AG04450 (cell line): Measurements from ENCODE around the gene TRIM38. TPM values are rescaled to one million over a fixed set of nuclear protein-coding genes. Genes with fewer than 3 reads are reported as not detected.
A peak's percentile ranks its signal among the peaks of the same experiment; 100 is the strongest.

Experiments used
- CTCF ChIA-PET: fragments of 300-600, 350-600 bp; formaldehyde crosslinking; extraction: SDS; loops from one replicate; lab custom pipeline; 2022; ENCODE audit warnings: antibody characterized with exemption, inconsistent platforms; lab: Charles Lee
- POLR2A ChIA-PET: fragments of 350-600 bp; formaldehyde crosslinking; extraction: SDS; loops from one replicate; lab custom pipeline; 2021; ENCODE audit warnings: antibody characterized with exemption, inconsistent platforms; lab: Yijun Ruan, JAX
- DNase-seq: peaks from one replicate; pipeline ENCODE4 v3.0.0-alpha.2; 2011; ENCODE audit warnings: low read depth, low spot score
- H3K27ac ChIP-seq: one replicate; pipeline ENCODE4 v1.5.1; 2012; ENCODE audit warnings: low read depth, low read length, control low read depth
- H3K27me3 ChIP-seq: one replicate; pipeline ENCODE4 v1.6.0; 2012; ENCODE audit warnings: low read length; ENCODE audit not compliant: control insufficient read depth, insufficient read depth
- H3K4me3 ChIP-seq: 2 replicates; pipeline ENCODE4 v1.5.1; 2011; ENCODE audit warnings: mild to moderate bottlenecking, low read depth, low read length, control low read depth
- H3K9me3 ChIP-seq: 2 replicates; pipeline ENCODE4 v1.5.1; 2012; ENCODE audit warnings: low read length; ENCODE audit not compliant: control insufficient read depth, insufficient read depth
- CTCF ChIP-seq: IDR thresholded peaks from 2 replicates; pipeline ENCODE4 v1.5.1; 2011; ENCODE audit warnings: low read depth, low read length, control low read depth, inconsistent platforms
- polyA plus RNA-seq: library from polyadenylated mRNA; depleted of rRNA; stranded (reverse); fragments of >200 nt; gene quantifications from 2 replicates; pipeline ENCODE4 v1.2.3, GENCODE V29; 2011

Gene TRIM38
- polyA plus RNA-seq, 1 experiment: 9.1 TPM

GRCh38 chr6:26019967-26020328, 57.3 kb downstream of the TRIM38 start:
- H3K4me3 ChIP-seq: no peak overlapping the region
- ChIA-PET CTCF (interaction anchor here (0.7 to 10.7 kb wide), 4 partner anchors 17 to 1778 kb away, joined by 3 to 152 read pairs (median 32); no protein-coding TSS in a partner anchor), POLR2A (interaction anchor here (0.5 to 4.0 kb wide), 18 partner anchors 8 to 1873 kb away, joined by 3 to 91 read pairs (median 6); a partner anchor contains a TSS)
- H3K27ac ChIP-seq: peak overlapping the region; percentile 47
- no peak for DNase-seq
- no peak for TF ChIP-seq CTCF
- H3K9me3 ChIP-seq: no peaks in the 10 kb centered on the region; the same call in 1 of the 2 replicates
- H3K27me3 ChIP-seq: no peaks in the 10 kb centered on the region

GRCh38 chr6:26020329-26021000, 57.9 kb downstream of the TRIM38 start:
- POLR2A ChIA-PET: interaction anchor here (0.5 to 4.0 kb wide), 26 partner anchors 9 to 1873 kb away, joined by 3 to 91 read pairs (median 4); a partner anchor contains a TSS
- Histone ChIP-seq H3K9me3 (no peaks in the 10 kb centered on the region; the same call in 1 of the 2 replicates), H3K4me3 (peak overlapping the region; percentile 71), H3K27ac (peak overlapping the region; percentile 98), H3K27me3 (no peaks in the 10 kb centered on the region)
- no peak for TF ChIP-seq CTCF
- DNase-seq: peak; percentile 86
- CTCF ChIA-PET: interaction anchor here (0.7 to 10.7 kb wide), 6 partner anchors 17 to 1777 kb away, joined by 3 to 152 read pairs (median 16); no protein-coding TSS in a partner anchor

GRCh38 chr6:26021001-26021349, 58.4 kb downstream of the TRIM38 start:
- H3K27ac ChIP-seq: peak overlapping the region; percentile 98
- no peaks in the 10 kb centered on the region for H3K27me3 ChIP-seq
- H3K4me3 ChIP-seq: peak overlapping the region; percentile 71
- ChIA-PET POLR2A (interaction anchor here (0.6 to 4.0 kb wide), 20 partner anchors 10 to 1872 kb away, joined by 3 to 91 read pairs (median 5); a partner anchor contains a TSS), CTCF (interaction anchor here (0.6 to 2.7 kb wide), 3 partner anchors 18 to 1107 kb away, joined by 4 to 19 read pairs (median 14); no protein-coding TSS in a partner anchor)
- H3K9me3 ChIP-seq: no peaks in the 10 kb centered on the region; the same call in 1 of the 2 replicates
- no peak for TF ChIP-seq CTCF
- no peak for DNase-seq

- peak overlapping the region; percentile 71 for H3K4me3 ChIP-seq
- ChIA-PET CTCF (interaction anchor here (0.6 to 2.7 kb wide), 7 partner anchors 10 to 1874 kb away, joined by 3 to 19 read pairs (median 4); partner anchors contain the start of gene HFE), POLR2A (interaction anchor here (0.5 to 4.0 kb wide), 23 partner anchors 10 to 1874 kb away, joined by 3 to 91 read pairs (median 4); a partner anchor contains a TSS)
- H3K9me3 ChIP-seq: no peaks in the 10 kb centered on the region; the same call in 1 of the 2 replicates
- H3K27me3 ChIP-seq: no peaks in the 10 kb centered on the region
- TF ChIP-seq CTCF: no peak
- peak; percentile 85 for DNase-seq
- H3K27ac ChIP-seq: peak overlapping the region; percentile 98
Measured at GRCh38 chr6:26021350-26022131, 58.9 kb downstream of the TRIM38 start.
